Upper lobe of right lung (tissue), 1 donor: ENCODE measurements around the gene ATP13A3. TPM values are rescaled to one million over a fixed set of nuclear protein-coding genes. Genes with fewer than 3 reads are reported as not detected.

ENCODE experiments used
- ATAC-seq: fragments of 200-7000 bp; cut with Tn5 transposase; one replicate; pipeline ENCODE4 v1.9.1; 2020; ENCODE audit warnings: mild to moderate bottlenecking, moderate library complexity
- DNase-seq: peaks from one replicate; pipeline ENCODE4 v3.0.0-alpha.2; 2020
- H3K27ac ChIP-seq: fragments of 200-600 bp; one replicate; pipeline ENCODE4 v1.8.0; 2022
- H3K27me3 ChIP-seq: fragments of 200-600 bp; one replicate; pipeline ENCODE4 v1.8.0; 2022; ENCODE audit warnings: mild to moderate bottlenecking
- H3K36me3 ChIP-seq: fragments of 200-600 bp; one replicate; pipeline ENCODE4 v1.8.0; 2022
- H3K4me1 ChIP-seq: fragments of 200-600 bp; one replicate; pipeline ENCODE4 v1.8.0; 2022
- H3K4me3 ChIP-seq: fragments of 200-600 bp; one replicate; pipeline ENCODE4 v1.8.0; 2022; ENCODE audit warnings: mild to moderate bottlenecking
- H3K9me3 ChIP-seq: fragments of 200-600 bp; one replicate; pipeline ENCODE4 v1.8.0; 2022
- CTCF ChIP-seq: fragments of 200-600 bp; IDR thresholded peaks from one replicate; pipeline ENCODE4 v1.8.0; 2022; ENCODE audit warnings: antibody characterized with exemption
- intact Hi-C: fragments of 100-400 bp; cut with DNase I; formaldehyde crosslinking; loops from one replicate; pipeline ENCODE4 v1.11.0; 2022
- total RNA-seq: library from RNA; stranded (reverse); fragmentation: NEBNext Ultra II Directional; extraction: Animal tissue kit (Norgen Biotek cat#: 25700); gene quantifications from one replicate; pipeline ENCODE4 v1.2.1, GENCODE V29; 2021
- donor health status: DM: no; HTN: yes; CAD: no; lungs with severe emphysema.

ATP13A3 gene
- total RNA-seq, 1 donor from 2014 or later, result 101 TPM

GRCh38 chr3:194395212-194395611 is 91.6 kb downstream of the ATP13A3 start:
- intact Hi-C loops, result loop anchor here (10.0 kb wide), 1 partner anchor 60 kb away; no protein-coding TSS in a partner anchor
- peaks cover 44% of the 10 kb centered on the region for H3K27me3 ChIP-seq
- ATAC-seq (no peak), DNase-seq (no peak)
- peaks cover 8% of the 10 kb centered on the region for H3K9me3 ChIP-seq
- no peak for TF ChIP-seq CTCF
- no peak overlapping the region for H3K27ac ChIP-seq
- no peak overlapping the region for H3K4me3 ChIP-seq
- H3K36me3 ChIP-seq, result no peaks in the 10 kb centered on the region
- peaks cover 16% of the 10 kb centered on the region for H3K4me1 ChIP-seq

- Histone ChIP-seq H3K4me1 (peaks cover 8% of the 10 kb centered on the region), H3K27me3 (peaks cover 20% of the 10 kb centered on the region), H3K4me3 (no peak overlapping the region), H3K9me3 (peaks cover 8% of the 10 kb centered on the region), H3K27ac (no peak overlapping the region), H3K36me3 (no peaks in the 10 kb centered on the region)
- TF ChIP-seq CTCF, result no peak
- DNase-seq, result no peak
- intact Hi-C loops, result loop anchor here (10.0 kb wide), 1 partner anchor 58 kb away; no protein-coding TSS in a partner anchor
- ATAC-seq, result no peak
These were observed 94.2 kb downstream of the ATP13A3 start for GRCh38 chr3:194392576-194392975.

- ATAC-seq, result no peak
- H3K9me3 ChIP-seq, result peaks cover 8% of the 10 kb centered on the region
- intact Hi-C loops, result loop anchor here (10.0 kb wide), 1 partner anchor 56 kb away; no protein-coding TSS in a partner anchor
- H3K27ac ChIP-seq, result no peak overlapping the region
- peaks cover 2% of the 10 kb centered on the region for H3K27me3 ChIP-seq
- H3K36me3 ChIP-seq, result no peaks in the 10 kb centered on the region
- H3K4me3 ChIP-seq, result no peak overlapping the region
- no peaks in the 10 kb centered on the region for H3K4me1 ChIP-seq
- DNase-seq, result no peak
- no peak for TF ChIP-seq CTCF
These were observed 96.0 kb downstream of the ATP13A3 start for GRCh38 chr3:194390835-194391234.

- peaks cover 8% of the 10 kb centered on the region for H3K9me3 ChIP-seq
- intact Hi-C loops, result no loop called here
- no peak for TF ChIP-seq CTCF
- ATAC-seq, result no peak
- peak; percentile 50 for DNase-seq
- no peak overlapping the region for H3K27ac ChIP-seq
- H3K4me1 ChIP-seq, result no peaks in the 10 kb centered on the region
- H3K4me3 ChIP-seq, result no peak overlapping the region
- H3K36me3 ChIP-seq, result no peaks in the 10 kb centered on the region
- no peaks in the 10 kb centered on the region for H3K27me3 ChIP-seq
These were observed 97.5 kb downstream of the ATP13A3 start for GRCh38 chr3:194389269-194389668.

GRCh38 chr3:194387926-194388418 is 98.8 kb downstream of the ATP13A3 start:
- intact Hi-C loops, result no loop called here
- Histone ChIP-seq H3K27ac (no peak overlapping the region), H3K4me3 (no peak overlapping the region), H3K27me3 (no peaks in the 10 kb centered on the region), H3K9me3 (peaks cover 8% of the 10 kb centered on the region), H3K36me3 (no peaks in the 10 kb centered on the region), H3K4me1 (no peaks in the 10 kb centered on the region)
- DNase-seq (peak; percentile 46), ATAC-seq (no peak)
- TF ChIP-seq CTCF, result no peak

GRCh38 chr3:194387276-194387675 is 99.5 kb downstream of the ATP13A3 start:
- H3K36me3 ChIP-seq, result no peaks in the 10 kb centered on the region
- H3K27me3 ChIP-seq, result no peaks in the 10 kb centered on the region
- peaks cover 8% of the 10 kb centered on the region for H3K9me3 ChIP-seq
- DNase-seq (no peak), ATAC-seq (no peak)
- no peak overlapping the region for H3K27ac ChIP-seq
- no peak for TF ChIP-seq CTCF
- H3K4me1 ChIP-seq, result no peaks in the 10 kb centered on the region
- no peak overlapping the region for H3K4me3 ChIP-seq
- intact Hi-C loops, result no loop called here
